Panc1 (cell line): ENCODE results near the gene GRIK4. TPM values are rescaled to one million over a fixed set of nuclear protein-coding genes. Genes with fewer than 3 reads are reported as not detected.

Experiments used
- ATAC-seq: fragments of 200-7000 bp; cut with Tn5 transposase; 2 replicates; pipeline ENCODE4 v1.9.1; 2020; ENCODE audit warnings: mild to moderate bottlenecking, moderate library complexity
- BruUV-seq: library from RNA; stranded (reverse); fragments of 400-500 nt; replicated peaks from 2 replicates; lab custom pipeline; 2021; lab: Mats Ljungman, UMichigan
- CTCF ChIA-PET: fragments of 300-600 bp; sonication (Branson Sonifier 250); formaldehyde crosslinking; loops from one replicate; lab custom pipeline; 2022; ENCODE audit warnings: antibody characterized with exemption; lab: Charles Lee
- POLR2A ChIA-PET: fragments of 300-600 bp; sonication (Branson Sonifier 250); formaldehyde crosslinking; loops from one replicate; lab custom pipeline; 2022; ENCODE audit warnings: antibody characterized with exemption; lab: Charles Lee
- DNase-seq: peaks from one replicate; pipeline ENCODE4 v3.0.0-alpha.2; 2010; ENCODE audit warnings: low read depth, low spot score
- H3K27ac ChIP-seq: 2 replicates; pipeline ENCODE4 v1.5.1; 2011; ENCODE audit warnings: mild to moderate bottlenecking, low read length, inconsistent platforms
- H3K27me3 ChIP-seq: fragments of 200-500 bp; sonication (Bioruptor generic); 2 replicates; pipeline ENCODE4 v1.6.0; 2014; ENCODE audit warnings: low read length, inconsistent platforms; ENCODE audit not compliant: control insufficient read depth, insufficient read depth
- H3K36me3 ChIP-seq: fragments of 200-500 bp; sonication (Bioruptor generic); 2 replicates; pipeline ENCODE4 v1.5.1; 2014; ENCODE audit warnings: inconsistent platforms, mild to moderate bottlenecking, low read length, moderate library complexity; ENCODE audit not compliant: control insufficient read depth, insufficient read depth
- H3K4me1 ChIP-seq: 2 replicates; pipeline ENCODE4 v1.5.1; 2011; ENCODE audit warnings: inconsistent platforms, mild to moderate bottlenecking, low read length, moderate library complexity; ENCODE audit not compliant: control insufficient read depth, insufficient read depth
- H3K4me3 ChIP-seq, 2 experiments: 2 replicates each; pipeline ENCODE4 v1.5.1; 2011 to 2012; ENCODE audit warnings: low read depth in 2 of 2, low read length in 2 of 2, mild to moderate bottlenecking in 2 of 2, inconsistent platforms in 1 of 2, moderate library complexity in 1 of 2
- H3K9me3 ChIP-seq: fragments of 200-500 bp; sonication (Bioruptor generic); 2 replicates; pipeline ENCODE4 v1.5.1; 2014; ENCODE audit warnings: low read depth, mild to moderate bottlenecking, inconsistent platforms, low read length, moderate library complexity; ENCODE audit not compliant: control insufficient read depth, insufficient read depth
- CTCF ChIP-seq: fragments of 450-650 bp; IDR thresholded peaks from 2 replicates; pipeline ENCODE4 v1.5.1; 2017; ENCODE audit warnings: mild to moderate bottlenecking
- POLR2AphosphoS5 ChIP-seq: IDR thresholded peaks from 2 replicates; pipeline ENCODE4 v1.6.1; 2012; ENCODE audit warnings: mild to moderate bottlenecking, low read depth, low read length, moderate library complexity
- SIN3A ChIP-seq: IDR thresholded peaks from 2 replicates; pipeline ENCODE4 v1.6.1; 2012; ENCODE audit warnings: low read depth, mild to moderate bottlenecking, low read length, moderate library complexity, borderline replicate concordance; ENCODE audit not compliant: insufficient read depth
- TCF7L2 ChIP-seq: IDR thresholded peaks from 2 replicates; pipeline ENCODE4 v1.6.1; 2011; ENCODE audit warnings: mild to moderate bottlenecking, low read depth, low read length, inconsistent platforms
- in situ Hi-C: cut with HindIII; loops from 2 replicates; pipeline ENCODE4 v1.10.0; 2016; ENCODE audit warnings: low sequenced_read_pairs, low pct_unique_long_range_greater_than_20kb
- intact Hi-C: fragments of 100-400 bp; cut with micrococcal nuclease; formaldehyde crosslinking; loops from one replicate; pipeline ENCODE4 v1.10.0; 2022; ENCODE audit not compliant: unreplicated experiment
- total RNA-seq: library from RNA; stranded (reverse); gene quantifications from one replicate; pipeline ENCODE4 v1.2.1, GENCODE V29; 2021; ENCODE audit not compliant: unreplicated experiment
- TF ChIP-seq, protein P1 (sequence below), 2 experiments: IDR thresholded peaks; 2 replicates each; pipeline ENCODE4 v1.6.1; 2011 to 2012; ENCODE audit warnings: low read depth in 2 of 2, control low read depth in 1 of 2, low read length in 1 of 2, mild to moderate bottlenecking in 1 of 2, moderate library complexity in 1 of 2; ENCODE audit not compliant: insufficient read depth in 1 of 2

The GRIK4 gene
- total RNA-seq, 1 experiment from 2014 or later = 0.62 TPM

DNA sequence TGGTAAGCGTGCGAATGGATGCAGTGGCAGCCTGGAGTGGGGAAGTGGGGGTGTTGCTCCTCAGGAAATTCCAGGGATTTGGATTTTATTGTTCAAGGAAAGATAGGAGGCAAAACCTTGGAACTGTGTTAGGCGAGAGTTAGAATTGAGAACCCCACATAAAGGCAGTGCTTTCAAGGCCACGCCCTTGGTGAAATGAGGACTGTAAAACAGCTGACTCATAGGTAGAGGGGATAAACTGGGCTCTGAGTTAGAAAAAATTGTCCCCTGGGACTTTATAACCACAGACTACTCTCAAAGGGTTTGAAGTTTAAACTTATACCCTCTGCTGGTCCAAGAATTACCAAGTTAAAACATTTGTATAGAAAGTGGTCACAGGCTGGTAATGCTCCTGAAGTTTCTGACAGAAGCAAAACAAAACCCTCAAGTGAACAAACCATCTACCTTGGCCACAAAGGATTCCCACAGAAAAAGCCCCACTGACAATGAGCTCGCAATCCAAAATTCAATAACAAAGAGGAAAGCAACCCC, 262.0 kb downstream of the GRIK4 start:
- Histone ChIP-seq H3K4me1 (no peaks in the 10 kb centered on the region), H3K4me3 (no peak overlapping the region), H3K27me3 (no peaks in the 10 kb centered on the region; the same call in 1 of the 2 replicates), H3K36me3 (no peaks in the 10 kb centered on the region), H3K27ac (no peak overlapping the region), H3K9me3 (no peaks in the 10 kb centered on the region)
- ATAC-seq (no peak), DNase-seq (no peak)
- in situ Hi-C loops (no loop called here), intact Hi-C loops (no loop called here)
- POLR2A ChIA-PET = no interaction called here
- CTCF ChIA-PET = interaction anchor here (1.3 kb wide), 1 partner anchor 89 kb away, joined by 3 read pairs; no protein-coding TSS in a partner anchor
- no TSS peak for BruUV-seq
- TF ChIP-seq SIN3A = no peak
- TF ChIP-seq TCF7L2 = no peak
- TF ChIP-seq POLR2AphosphoS5 = no peak
- TF ChIP-seq, protein P1, sequence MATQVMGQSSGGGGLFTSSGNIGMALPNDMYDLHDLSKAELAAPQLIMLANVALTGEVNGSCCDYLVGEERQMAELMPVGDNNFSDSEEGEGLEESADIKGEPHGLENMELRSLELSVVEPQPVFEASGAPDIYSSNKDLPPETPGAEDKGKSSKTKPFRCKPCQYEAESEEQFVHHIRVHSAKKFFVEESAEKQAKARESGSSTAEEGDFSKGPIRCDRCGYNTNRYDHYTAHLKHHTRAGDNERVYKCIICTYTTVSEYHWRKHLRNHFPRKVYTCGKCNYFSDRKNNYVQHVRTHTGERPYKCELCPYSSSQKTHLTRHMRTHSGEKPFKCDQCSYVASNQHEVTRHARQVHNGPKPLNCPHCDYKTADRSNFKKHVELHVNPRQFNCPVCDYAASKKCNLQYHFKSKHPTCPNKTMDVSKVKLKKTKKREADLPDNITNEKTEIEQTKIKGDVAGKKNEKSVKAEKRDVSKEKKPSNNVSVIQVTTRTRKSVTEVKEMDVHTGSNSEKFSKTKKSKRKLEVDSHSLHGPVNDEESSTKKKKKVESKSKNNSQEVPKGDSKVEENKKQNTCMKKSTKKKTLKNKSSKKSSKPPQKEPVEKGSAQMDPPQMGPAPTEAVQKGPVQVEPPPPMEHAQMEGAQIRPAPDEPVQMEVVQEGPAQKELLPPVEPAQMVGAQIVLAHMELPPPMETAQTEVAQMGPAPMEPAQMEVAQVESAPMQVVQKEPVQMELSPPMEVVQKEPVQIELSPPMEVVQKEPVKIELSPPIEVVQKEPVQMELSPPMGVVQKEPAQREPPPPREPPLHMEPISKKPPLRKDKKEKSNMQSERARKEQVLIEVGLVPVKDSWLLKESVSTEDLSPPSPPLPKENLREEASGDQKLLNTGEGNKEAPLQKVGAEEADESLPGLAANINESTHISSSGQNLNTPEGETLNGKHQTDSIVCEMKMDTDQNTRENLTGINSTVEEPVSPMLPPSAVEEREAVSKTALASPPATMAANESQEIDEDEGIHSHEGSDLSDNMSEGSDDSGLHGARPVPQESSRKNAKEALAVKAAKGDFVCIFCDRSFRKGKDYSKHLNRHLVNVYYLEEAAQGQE (IDR thresholded peaks at IDR 0.05; ENCODE audit: insufficient read depth in 1 of 2, low read depth in 2 of 2, low read length in 1 of 2) = no peak
- TF ChIP-seq CTCF = no peak

DNA sequence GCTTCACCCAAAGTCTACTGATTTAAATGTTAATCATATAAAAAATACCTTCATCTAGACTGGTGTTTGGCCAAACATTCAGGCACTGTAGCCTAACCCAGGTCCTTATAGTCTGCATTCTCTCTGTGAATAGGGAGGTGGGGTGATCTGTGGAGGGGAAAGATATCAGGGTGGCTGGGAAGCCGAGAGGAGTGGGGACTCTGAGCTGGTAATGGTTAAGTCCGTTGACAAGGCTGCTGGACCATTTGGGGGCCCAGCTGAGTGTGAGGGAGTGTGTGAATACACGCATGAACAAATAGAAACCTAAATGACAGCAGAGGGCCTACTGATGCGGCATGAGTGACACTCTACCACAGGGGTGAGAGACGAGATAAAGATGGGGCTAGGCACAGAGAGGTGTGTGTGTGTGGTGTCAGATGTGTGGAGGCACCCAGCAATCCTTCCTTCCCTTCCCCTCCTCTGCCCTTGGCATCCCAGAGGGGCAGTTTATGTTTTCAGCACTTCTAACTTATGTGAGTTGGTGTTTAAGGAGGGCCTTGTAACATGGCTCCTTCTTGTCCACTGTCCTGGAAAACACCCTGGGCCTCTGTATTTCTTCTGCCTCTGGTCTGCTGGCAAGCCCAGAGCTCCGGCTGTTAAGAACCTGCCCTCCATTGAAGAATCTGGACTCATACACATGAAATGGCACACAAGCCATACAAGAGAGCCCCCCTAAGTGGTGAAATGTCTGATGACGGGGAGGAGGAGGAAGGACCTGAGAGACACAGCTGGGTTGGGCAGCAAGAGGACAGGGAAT, 263.2 kb downstream of the GRIK4 start:
- Histone ChIP-seq H3K4me3 (no peak overlapping the region), H3K27me3 (no peaks in the 10 kb centered on the region; the same call in 1 of the 2 replicates), H3K9me3 (no peaks in the 10 kb centered on the region), H3K36me3 (no peaks in the 10 kb centered on the region), H3K27ac (no peak overlapping the region), H3K4me1 (no peaks in the 10 kb centered on the region)
- intact Hi-C loops = no loop called here
- in situ Hi-C loops = no loop called here
- TF ChIP-seq CTCF (no peak), TCF7L2 (no peak), SIN3A (no peak)
- no TSS peak for BruUV-seq
- no peak for ATAC-seq
- DNase-seq = no peak
- POLR2A ChIA-PET = no interaction called here
- CTCF ChIA-PET = no interaction called here
